ENCODE results near the gene UBE3D.
"Not testable (repeated sequence)": the region's sequence is repeated elsewhere in the genome, so short reads cannot be mapped to it uniquely, and the experiment has no call there.

Gene UBE3D

GRCh38 chr6:83051377-83052172, 14.1 kb downstream of the UBE3D start:
- no peak for DNase-seq

- DNase-seq: no peak
Measured at GRCh38 chr6:83047065-83047754, 18.4 kb downstream of the UBE3D start.

- no peak for DNase-seq
Measured at GRCh38 chr6:83044091-83044768, 21.4 kb downstream of the UBE3D start.

GRCh38 chr6:83042467-83043053, 23.1 kb downstream of the UBE3D start:
- DNase-seq: no peak

GRCh38 chr6:83038246-83038645, 27.4 kb downstream of the UBE3D start:
- DNase-seq: no peak

GRCh38 chr6:83031689-83032088, 34.0 kb downstream of the UBE3D start:
- DNase-seq: no peak

DNA sequence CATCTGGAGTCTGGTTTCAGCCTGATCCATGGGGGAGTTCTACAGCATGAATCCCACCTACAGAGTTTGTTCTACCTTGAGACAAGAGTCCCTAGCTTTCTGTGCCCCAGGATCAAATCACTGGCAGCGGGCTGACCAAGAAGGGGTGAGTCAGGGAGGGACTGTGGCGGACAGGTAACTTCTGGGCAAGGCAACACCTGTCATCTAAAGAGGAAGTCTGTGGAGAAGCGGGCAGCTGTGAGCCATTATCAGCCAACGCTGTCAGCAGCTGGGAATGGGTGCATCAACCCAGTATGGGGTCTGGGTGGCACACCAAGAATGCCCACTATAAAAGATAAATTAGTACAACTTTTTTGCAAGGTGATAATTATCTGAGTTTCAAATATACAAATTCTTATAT, 45.9 kb downstream of the UBE3D start:
- no peak for DNase-seq

DNA sequence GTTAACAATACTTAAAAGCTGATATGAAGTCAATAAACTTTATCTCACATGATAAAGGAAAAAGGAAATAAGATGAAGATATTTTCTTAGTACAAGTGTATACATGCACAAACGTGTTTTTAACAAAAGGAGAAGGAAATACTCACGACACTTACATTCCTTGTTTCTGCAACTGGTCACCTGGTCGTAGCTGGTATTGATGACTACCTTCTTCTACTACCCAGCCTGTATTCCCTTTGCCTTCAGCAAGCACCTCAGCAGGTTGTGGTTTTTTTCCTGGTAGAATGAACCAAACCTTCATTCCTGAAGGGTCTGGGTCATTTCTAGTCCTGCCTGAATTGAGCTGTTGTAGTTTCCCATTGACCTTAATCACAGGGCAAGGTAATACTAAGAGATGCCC, 54.5 kb downstream of the UBE3D start:
- DNase-seq: not testable (repeated sequence)

DNA sequence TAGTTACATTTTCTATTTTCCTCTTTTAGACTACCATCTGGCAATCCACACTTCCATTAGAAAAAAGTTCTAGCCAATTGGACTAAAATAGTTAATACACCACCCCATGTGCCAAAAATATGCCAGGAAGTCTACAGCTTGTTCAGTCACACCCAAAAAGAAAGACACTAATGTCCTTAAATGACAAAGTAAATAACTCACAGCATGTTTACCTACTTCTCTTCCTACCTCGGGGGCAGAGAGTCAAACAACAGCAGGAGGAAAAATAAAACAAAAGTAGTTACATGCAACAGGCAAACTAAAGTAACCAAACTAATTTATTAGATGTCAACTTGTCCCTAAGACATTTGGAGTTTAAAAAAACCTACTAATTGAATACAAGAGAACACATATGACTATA, 57.0 kb downstream of the UBE3D start:
- no peak for DNase-seq

DNA sequence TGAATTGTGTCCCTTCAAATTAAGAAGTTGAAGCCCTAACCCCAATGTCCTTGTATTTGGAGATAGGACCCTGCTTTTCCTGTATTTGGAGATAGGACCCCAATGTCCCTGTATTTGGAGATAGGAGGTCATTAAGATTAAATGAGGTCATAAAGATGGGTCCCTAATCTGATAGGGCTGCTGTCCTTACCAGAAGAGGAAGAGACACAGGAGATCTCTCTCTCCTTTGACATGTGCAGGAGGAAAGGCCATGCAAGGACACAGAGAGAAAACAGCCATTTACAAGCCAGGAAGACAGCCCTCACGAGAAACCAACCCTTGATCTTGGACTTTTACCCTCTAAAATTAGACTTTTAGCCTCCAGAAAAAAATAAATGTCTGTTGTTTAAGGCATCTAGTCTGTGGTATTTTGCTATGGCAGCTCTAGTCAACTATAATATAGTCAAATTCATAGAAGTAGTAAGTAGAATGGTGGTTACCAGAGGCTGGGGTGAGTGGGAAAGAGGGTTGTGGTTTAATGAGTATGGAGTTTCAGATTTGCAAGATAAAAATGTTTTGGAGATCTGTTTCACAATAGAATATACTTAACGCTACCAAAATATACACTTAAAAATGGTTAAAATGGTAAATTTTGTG, 59.3 kb downstream of the UBE3D start:
- no peak for DNase-seq

DNA sequence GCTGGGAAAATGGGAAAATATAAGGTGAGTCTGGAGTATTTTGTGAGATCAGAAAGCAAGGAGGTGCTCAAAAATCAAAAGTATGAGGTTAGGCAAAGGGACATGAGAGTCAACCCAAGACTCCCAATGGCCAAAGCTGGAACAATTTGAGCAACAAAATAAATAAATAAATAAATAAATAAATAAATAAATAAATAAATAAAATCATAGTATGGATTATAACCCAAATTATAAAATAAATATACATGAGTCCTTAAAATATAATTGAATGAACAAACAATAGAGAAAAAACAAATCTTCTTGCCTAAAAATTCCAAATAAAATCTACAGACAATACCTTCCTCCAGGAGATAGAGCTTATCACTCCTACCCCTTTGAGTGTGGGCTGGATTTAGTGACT, 69.5 kb downstream of the UBE3D start:
- no peak for DNase-seq

- no peak for DNase-seq
Measured at GRCh38 chr6:82995066-82995465, 70.6 kb downstream of the UBE3D start.

- DNase-seq: no peak
Measured at GRCh38 chr6:82989736-82990290, 75.8 kb downstream of the UBE3D start.

DNA sequence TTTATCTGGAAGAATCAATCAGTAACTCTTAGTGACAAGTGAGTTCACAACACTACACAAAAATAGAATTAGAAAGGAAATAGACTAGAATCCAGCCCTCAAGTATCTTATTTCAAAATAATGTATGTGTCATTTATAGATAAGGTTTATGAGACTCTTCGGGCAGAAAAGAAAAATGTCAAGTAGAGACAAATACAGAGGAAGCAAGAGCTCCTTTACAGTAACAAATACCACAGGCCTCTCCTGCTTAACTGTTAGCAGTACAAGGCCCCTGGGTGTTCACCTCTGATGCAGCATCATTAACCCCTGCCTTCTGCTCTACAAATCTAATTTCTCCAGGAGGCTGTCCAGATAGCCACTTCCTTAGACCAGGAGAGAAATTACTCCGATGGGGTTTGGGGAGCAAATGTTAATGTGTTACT, 76.7 kb downstream of the UBE3D start:
- DNase-seq: no peak

DNA sequence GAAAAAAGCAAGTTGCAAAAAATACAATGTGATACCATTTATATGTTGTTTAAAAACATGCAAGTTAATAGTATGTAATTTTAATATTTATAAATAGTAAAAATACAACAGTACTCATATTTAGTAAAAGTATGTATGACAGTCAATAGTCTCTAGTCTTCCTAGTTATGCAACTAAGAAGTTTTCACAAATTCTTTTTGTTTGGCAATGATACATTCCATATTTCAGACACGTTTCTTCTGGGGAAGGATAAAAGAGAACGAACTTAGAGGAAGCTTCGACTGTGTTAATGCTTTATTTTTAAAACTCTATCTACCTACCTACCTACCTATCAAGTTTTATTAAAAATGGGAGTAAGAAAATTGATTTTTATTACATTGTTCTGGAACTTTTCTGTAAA, 77.7 kb downstream of the UBE3D start:
- no peak for DNase-seq

- no peak for DNase-seq
Measured at GRCh38 chr6:82987416-82987815, 78.2 kb downstream of the UBE3D start.

GRCh38 chr6:82984720-82985119, 80.9 kb downstream of the UBE3D start:
- no peak for DNase-seq

GRCh38 chr6:82980086-82980485, 85.6 kb downstream of the UBE3D start:
- no peak for DNase-seq

GRCh38 chr6:82979657-82980056, 86.0 kb downstream of the UBE3D start:
- DNase-seq: no peak

DNA sequence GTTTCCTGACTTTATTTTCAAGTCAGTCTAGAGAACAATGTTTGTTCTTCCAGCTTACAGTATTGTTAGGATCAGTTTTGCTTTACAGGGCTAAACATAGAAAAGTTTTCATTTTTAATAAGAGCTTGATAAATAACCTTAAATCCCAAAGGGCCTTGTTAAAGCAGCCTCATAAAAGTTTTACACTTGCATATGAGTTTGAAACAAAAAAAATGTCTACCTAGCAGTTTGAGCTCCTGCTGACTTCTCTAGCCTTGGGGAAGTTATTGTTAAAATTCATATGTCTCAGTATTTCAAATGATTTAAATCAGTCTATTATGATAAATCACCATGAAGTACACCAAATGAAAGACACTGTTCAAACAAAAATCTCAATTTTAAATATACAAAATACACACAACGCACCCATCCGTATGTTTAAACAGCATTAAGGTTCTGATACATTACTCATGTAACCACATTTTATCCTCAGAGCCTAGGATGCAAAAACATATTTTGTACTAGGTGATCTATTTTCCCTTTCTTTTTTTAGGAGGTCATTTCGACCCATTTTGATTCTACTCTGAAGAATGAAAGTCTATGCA, 87.2 kb downstream of the UBE3D start:
- DNase-seq: no peak

DNA sequence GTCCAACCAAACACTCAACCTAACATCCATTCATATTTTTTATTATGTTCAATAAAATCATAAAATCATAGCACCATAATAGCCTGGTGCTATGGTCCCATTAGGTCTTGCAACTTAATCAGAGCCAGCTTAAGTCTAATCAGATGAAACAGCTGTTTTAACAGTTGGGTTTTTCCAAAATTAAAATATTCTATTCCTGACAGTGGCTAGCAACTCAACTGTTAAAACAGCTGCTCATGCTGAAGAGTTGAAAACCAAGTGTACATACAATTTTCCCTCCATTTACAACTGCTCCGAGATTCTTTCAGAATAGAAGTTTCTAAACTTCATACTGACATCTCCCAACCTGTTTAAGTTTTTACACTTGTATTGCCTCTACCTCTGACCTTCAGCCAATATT, 89.5 kb downstream of the UBE3D start:
- DNase-seq: no peak

- DNase-seq: no peak
Measured at GRCh38 chr6:82971877-82972460, 93.7 kb downstream of the UBE3D start.

Data from CD4-positive, alpha-beta T cell treated with Interleukin-4 for 1 hour (primary cell).